GM23338 (cell line): Measurements from ENCODE around the gene ARMC9. TPM values are rescaled to one million over a fixed set of nuclear protein-coding genes. Genes with fewer than 3 reads are reported as not detected.
A peak's percentile ranks its signal among the peaks of the same experiment; 100 is the strongest.

ENCODE experiments used
- ATAC-seq: fragments of 200-7000 bp; cut with Tn5 transposase; 3 replicates; pipeline ENCODE4 v1.9.1; 2020
- DNase-seq: peaks from one replicate; pipeline ENCODE4 v3.0.0-alpha.2; 2015; ENCODE audit warnings: low spot score
- H2AFZ ChIP-seq: fragments of 200-600 bp; sonication (generic); 2 replicates; pipeline ENCODE4 v1.8.0; 2016; ENCODE audit warnings: antibody characterized with exemption, mild to moderate bottlenecking, moderate library complexity
- H3F3A ChIP-seq: fragments of 200-600 bp; sonication (generic); replicated peaks from 2 replicates; pipeline ENCODE4 v1.8.0; 2017; ENCODE audit warnings: antibody characterized with exemption, mixed run types, low read depth
- H3K27ac ChIP-seq: fragments of 200-600 bp; sonication (generic); 2 replicates; pipeline ENCODE4 v1.6.1; 2016; ENCODE audit warnings: low read depth
- H3K27me3 ChIP-seq: fragments of 200-600 bp; sonication (generic); 2 replicates; pipeline ENCODE4 v1.8.0; 2016; ENCODE audit warnings: mild to moderate bottlenecking, mixed run types, moderate library complexity; ENCODE audit not compliant: insufficient read depth
- H3K36me3 ChIP-seq: fragments of 200-600 bp; sonication (generic); 2 replicates; pipeline ENCODE4 v1.8.0; 2016; ENCODE audit warnings: mild to moderate bottlenecking; ENCODE audit not compliant: insufficient read depth
- H3K4me1 ChIP-seq: fragments of 200-600 bp; sonication (generic); 2 replicates; pipeline ENCODE4 v1.8.0; 2016; ENCODE audit warnings: mild to moderate bottlenecking, moderate library complexity; ENCODE audit not compliant: insufficient read depth
- H3K4me2 ChIP-seq: fragments of 200-600 bp; sonication (generic); 2 replicates; pipeline ENCODE4 v1.7.1; 2017; ENCODE audit warnings: mixed run types
- H3K4me3 ChIP-seq: fragments of 200-600 bp; sonication (generic); 2 replicates; pipeline ENCODE4 v1.6.1; 2016; ENCODE audit warnings: mixed run types
- H3K79me2 ChIP-seq: fragments of 200-600 bp; sonication (generic); replicated peaks from 2 replicates; pipeline ENCODE4 v1.8.0; 2017; ENCODE audit warnings: mild to moderate bottlenecking; ENCODE audit not compliant: insufficient read depth
- H3K9me2 ChIP-seq: fragments of 200-600 bp; sonication (generic); 2 replicates; pipeline ENCODE4 v1.8.0; 2017; ENCODE audit not compliant: insufficient read depth
- H4K20me1 ChIP-seq: fragments of 200-600 bp; sonication (generic); replicated peaks from 2 replicates; pipeline ENCODE4 v1.8.0; 2017; ENCODE audit warnings: mild to moderate bottlenecking; ENCODE audit not compliant: insufficient read depth
- H3K27ac Mint-ChIP-seq: 2 replicates; pipeline ENCODE4 v1.8.0; 2020; ENCODE audit warnings: inconsistent platforms, mild to moderate bottlenecking, moderate library complexity, mixed read lengths
- H3K27me3 Mint-ChIP-seq: 3 replicates; pipeline ENCODE4 v1.8.0; 2022; ENCODE audit warnings: low read depth, mild to moderate bottlenecking, moderate library complexity, mixed read lengths, inconsistent platforms; ENCODE audit not compliant: insufficient read depth, poor library complexity
- H3K36me3 Mint-ChIP-seq: 3 replicates; pipeline ENCODE4 v1.8.0; 2021; ENCODE audit warnings: low read depth, mild to moderate bottlenecking, inconsistent platforms, moderate library complexity, mixed read lengths
- H3K4me1 Mint-ChIP-seq: 3 replicates; pipeline ENCODE4 v1.8.0; 2020; ENCODE audit warnings: mild to moderate bottlenecking, inconsistent platforms, mixed read lengths
- H3K4me3 Mint-ChIP-seq: 3 replicates; pipeline ENCODE4 v1.8.0; 2021; ENCODE audit warnings: moderate library complexity, mild to moderate bottlenecking, inconsistent platforms, mixed read lengths
- H3K9me3 Mint-ChIP-seq: 3 replicates; pipeline ENCODE4 v1.8.0; 2020; ENCODE audit warnings: moderate library complexity, mild to moderate bottlenecking, inconsistent platforms, mixed read lengths
- CREB1 ChIP-seq: fragments of 250-450 bp; sonication (Bioruptor Pico); IDR thresholded peaks from 2 replicates; pipeline ENCODE4 v1.5.0; 2020; ENCODE audit warnings: low read depth, mild to moderate bottlenecking, moderate library complexity
- CTCF ChIP-seq, 2 experiments: fragments of 200-600 bp in 1 of 2; sonication (generic) in 1 of 2; conservative IDR thresholded peaks; 2 replicates each; pipeline versions ENCODE4 v1.5.1 to v1.6.1; 2016 to 2017; ENCODE audit warnings: antibody characterized with exemption in 2 of 2, low read depth in 2 of 2, mild to moderate bottlenecking in 2 of 2, moderate library complexity in 1 of 2
- ETS1 ChIP-seq: IDR thresholded peaks from 2 replicates; pipeline ENCODE4 v1.6.1; 2016; ENCODE audit warnings: antibody characterized with exemption
- EZH2phosphoT487 ChIP-seq: fragments of 200-600 bp; sonication (generic); IDR thresholded peaks from one replicate; pipeline ENCODE4 v1.8.1; 2018; ENCODE audit warnings: antibody characterized with exemption; ENCODE audit not compliant: unreplicated experiment
- JUNB ChIP-seq: IDR thresholded peaks from one replicate; pipeline ENCODE4 v1.6.1; 2016; ENCODE audit warnings: antibody characterized with exemption; ENCODE audit not compliant: unreplicated experiment
- POLR2AphosphoS5 ChIP-seq: IDR thresholded peaks from 2 replicates; pipeline ENCODE4 v1.6.1; 2016; ENCODE audit warnings: antibody characterized with exemption, low read depth
- REST ChIP-seq: IDR thresholded peaks from one replicate; pipeline ENCODE4 v1.6.1; 2018; ENCODE audit warnings: antibody characterized with exemption; ENCODE audit not compliant: unreplicated experiment
- STAT1 ChIP-seq: IDR thresholded peaks from one replicate; pipeline ENCODE4 v1.6.1; 2016; ENCODE audit warnings: antibody characterized with exemption; ENCODE audit not compliant: unreplicated experiment
- ZNF114 ChIP-seq: fragments of 250-450 bp; sonication (Bioruptor Pico); IDR thresholded peaks from 2 replicates; pipeline ENCODE4 v1.5.0; 2020; ENCODE audit warnings: mild to moderate bottlenecking, moderate library complexity
- ZNF331 ChIP-seq: fragments of 250-450 bp; sonication (Bioruptor Pico); IDR thresholded peaks from 2 replicates; pipeline ENCODE4 v1.5.0; 2020; ENCODE audit warnings: low read depth, mild to moderate bottlenecking, moderate library complexity
- ZNF462 ChIP-seq: fragments of 250-450 bp; sonication (Bioruptor Pico); IDR thresholded peaks from 2 replicates; pipeline ENCODE4 v1.5.0; 2020; ENCODE audit warnings: mild to moderate bottlenecking, moderate library complexity
- polyA plus RNA-seq: library from polyadenylated mRNA; unstranded; fragments of >200 nt; fragmentation: Nextera tagmentation; extraction: Ambion mirVana; gene quantifications from 2 replicates; pipeline ENCODE4 v1.2.1, GENCODE V29; 2016
- total RNA-seq: library from RNA; depleted of rRNA; stranded (reverse); fragments of >200 nt; shearing (Covaris generic); gene quantifications from 2 replicates; pipeline ENCODE4 v1.2.3, GENCODE V29; 2014

Gene ARMC9
- total and polyA plus RNA-seq, 2 experiments from 2014 or later, result 29.2 to 56.0 TPM

- Histone ChIP-seq H3F3A (0 out of 2 replicates have a peak, but pooled peaks cover 4% of the 10 kb centered on the region), H3K27ac (no peak overlapping the region), H3K36me3 (no peaks in the 10 kb centered on the region), H3K4me1 (peaks cover 9% of the 10 kb centered on the region; the same call in 1 of the 2 replicates), H3K9me2 (0 out of 2 replicates have a peak, but pooled peaks cover 8% of the 10 kb centered on the region), H3K4me3 (no peak overlapping the region), H2AFZ (no peak overlapping the region), H3K27me3 (no peaks in the 10 kb centered on the region), H3K4me2 (no peak overlapping the region), H3K79me2 (no peaks in the 10 kb centered on the region), H4K20me1 (no peaks in the 10 kb centered on the region)
- Mint-ChIP-seq H3K4me3 (no peak overlapping the region), H3K36me3 (peaks cover 28% of the 10 kb centered on the region), H3K27ac (0 out of 2 replicates have a peak overlapping the region, but pooled peaks have one; percentile 51), H3K4me1 (peaks cover 18% of the 10 kb centered on the region), H3K9me3 (no peaks in the 10 kb centered on the region), H3K27me3 (peaks cover 2% of the 10 kb centered on the region)
- DNase-seq (no peak), ATAC-seq (no peak)
- TF ChIP-seq CTCF (conservative IDR thresholded peaks at IDR 0.05; ENCODE audit: low read depth in 2 of 2) (no peak), ZNF114 (CRISPR knock-in tag) (no peak), ZNF462 (CRISPR knock-in tag) (no peak), ETS1 (no peak), REST (no peak), EZH2phosphoT487 (no peak), ZNF331 (CRISPR knock-in tag) (no peak), STAT1 (no peak), JUNB (no peak), CREB1 (CRISPR knock-in tag) (no peak), POLR2AphosphoS5 (no peak)
Observed at GRCh38 chr2:231332872-231333500, 134.6 kb downstream of the ARMC9 start.
